ENCODE results near the gene CERS6. TPM values are rescaled to one million over a fixed set of nuclear protein-coding genes. Genes with fewer than 3 reads are reported as not detected.

The CERS6 gene
- total RNA-seq, 1 donor = 23.9 TPM

GRCh38 chr2:168436840-168437239, 19.2 kb upstream of the CERS6 start:
- Histone ChIP-seq H2AFZ (ENCODE audit: low read length) (no peak overlapping the region), H3K4me3 (ENCODE audit: insufficient read depth, low read length) (no peak overlapping the region), H3K36me3 (ENCODE audit: insufficient read depth, low read length) (no peaks in the 10 kb centered on the region), H3K27me3 (ENCODE audit: insufficient read depth, low read length) (peaks cover 8% of the 10 kb centered on the region), H3K79me2 (ENCODE audit: insufficient read depth, low read length) (no peaks in the 10 kb centered on the region), H3K4me2 (ENCODE audit: insufficient read depth, low read length) (no peak overlapping the region), H4K20me1 (ENCODE audit: insufficient read depth, low read length) (no peaks in the 10 kb centered on the region), H3K27ac (ENCODE audit: low read depth, low read length) (no peak overlapping the region), H3K9me3 (ENCODE audit: low read depth, low read length) (no peaks in the 10 kb centered on the region), H3K4me1 (ENCODE audit: insufficient read depth, low read length) (no peaks in the 10 kb centered on the region)
- no peak for TF ChIP-seq CTCF (IDR thresholded peaks at IDR 0.05; ENCODE audit: extremely low read depth, low read depth, low read length)
- DNase-seq (ENCODE audit: insufficient read length, low spot score, missing footprints) = no peak

- no peak overlapping the region for H3K4me2 ChIP-seq (ENCODE audit: insufficient read depth, low read length)
- H2AFZ ChIP-seq (ENCODE audit: low read length) = no peak overlapping the region
Measured at GRCh38 chr2:168438553-168438952, 17.5 kb upstream of the CERS6 start.

DNA sequence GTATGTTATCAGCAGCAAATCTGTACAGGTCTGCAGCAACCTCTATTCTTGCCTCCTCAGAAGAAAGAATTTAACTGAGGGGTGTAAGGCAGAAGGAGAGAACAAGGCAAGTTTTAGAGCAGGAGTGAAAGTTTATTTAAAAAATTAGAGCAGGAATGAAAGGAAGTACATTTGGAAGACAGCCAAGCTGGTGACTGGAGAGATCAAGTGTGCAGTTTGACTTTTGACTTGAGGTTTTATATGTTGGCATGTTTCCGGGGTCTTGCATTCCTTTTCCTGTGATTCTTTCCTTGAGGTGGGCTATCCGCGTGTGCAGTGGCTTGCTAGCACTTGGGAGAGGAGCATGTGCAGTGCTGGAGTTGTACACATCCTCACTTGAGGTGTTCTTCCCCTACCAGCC, 16.5 kb upstream of the CERS6 start:
- Histone ChIP-seq H3K79me2 (ENCODE audit: insufficient read depth, low read length) (no peaks in the 10 kb centered on the region), H3K4me3 (ENCODE audit: insufficient read depth, low read length) (no peak overlapping the region), H3K4me1 (ENCODE audit: insufficient read depth, low read length) (no peaks in the 10 kb centered on the region), H2AFZ (ENCODE audit: low read length) (no peak overlapping the region), H3K4me2 (ENCODE audit: insufficient read depth, low read length) (no peak overlapping the region), H4K20me1 (ENCODE audit: insufficient read depth, low read length) (no peaks in the 10 kb centered on the region), H3K27me3 (ENCODE audit: insufficient read depth, low read length) (peaks cover 5% of the 10 kb centered on the region), H3K36me3 (ENCODE audit: insufficient read depth, low read length) (no peaks in the 10 kb centered on the region), H3K27ac (ENCODE audit: low read depth, low read length) (no peak overlapping the region), H3K9me3 (ENCODE audit: low read depth, low read length) (no peaks in the 10 kb centered on the region)
- no peak for TF ChIP-seq CTCF (IDR thresholded peaks at IDR 0.05; ENCODE audit: extremely low read depth, low read depth, low read length)
- DNase-seq (ENCODE audit: insufficient read length, low spot score, missing footprints) = no peak

More at GRCh38 chr2:168438553-168438952, 17.5 kb upstream of the CERS6 start:
- peaks cover 5% of the 10 kb centered on the region for H3K27me3 ChIP-seq (ENCODE audit: insufficient read depth, low read length)
- no peak overlapping the region for H3K27ac ChIP-seq (ENCODE audit: low read depth, low read length)
- no peaks in the 10 kb centered on the region for H3K36me3 ChIP-seq (ENCODE audit: insufficient read depth, low read length)
- no peak for DNase-seq (ENCODE audit: insufficient read length, low spot score, missing footprints)
- H3K79me2 ChIP-seq (ENCODE audit: insufficient read depth, low read length) = no peaks in the 10 kb centered on the region
- TF ChIP-seq CTCF (IDR thresholded peaks at IDR 0.05; ENCODE audit: extremely low read depth, low read depth, low read length) = no peak
- no peaks in the 10 kb centered on the region for H3K4me1 ChIP-seq (ENCODE audit: insufficient read depth, low read length)
- no peaks in the 10 kb centered on the region for H3K9me3 ChIP-seq (ENCODE audit: low read depth, low read length)
- no peak overlapping the region for H3K4me3 ChIP-seq (ENCODE audit: insufficient read depth, low read length)
- H4K20me1 ChIP-seq (ENCODE audit: insufficient read depth, low read length) = no peaks in the 10 kb centered on the region

DNA sequence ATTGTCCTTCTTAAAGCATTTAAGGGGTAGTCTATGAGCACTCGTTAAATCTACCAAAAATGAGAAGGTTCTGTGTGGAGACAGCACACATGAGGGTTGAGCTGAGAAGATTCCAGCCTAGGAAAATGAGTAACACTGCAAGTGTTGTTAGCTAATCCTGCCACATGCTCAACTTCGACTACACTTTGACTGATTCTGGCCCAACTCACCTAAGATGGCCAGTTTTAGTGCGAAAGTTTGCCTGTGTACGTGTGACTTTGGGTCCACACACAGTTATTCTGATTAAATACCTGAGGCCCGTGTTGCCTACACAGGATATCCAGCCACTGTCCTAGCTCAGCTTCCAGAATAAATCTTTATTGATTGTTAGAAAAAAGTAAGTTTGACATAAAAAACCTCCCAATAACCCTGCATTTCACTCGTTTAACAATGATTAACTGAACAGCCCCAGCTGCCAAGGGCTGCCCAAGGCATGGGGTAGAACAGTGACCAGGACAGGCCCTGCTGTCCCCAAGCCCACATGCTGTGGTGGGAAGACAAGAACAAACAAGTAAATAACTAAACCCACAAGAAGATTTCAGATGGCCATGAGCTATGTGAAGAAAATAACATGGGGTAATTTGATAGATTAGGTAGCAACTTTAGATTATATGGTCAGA, 14.7 kb upstream of the CERS6 start:
- Histone ChIP-seq H3K36me3 (ENCODE audit: insufficient read depth, low read length) (no peaks in the 10 kb centered on the region), H3K4me3 (ENCODE audit: insufficient read depth, low read length) (no peak overlapping the region), H3K4me1 (ENCODE audit: insufficient read depth, low read length) (no peaks in the 10 kb centered on the region), H2AFZ (ENCODE audit: low read length) (no peak overlapping the region), H3K9me3 (ENCODE audit: low read depth, low read length) (no peaks in the 10 kb centered on the region), H3K4me2 (ENCODE audit: insufficient read depth, low read length) (no peak overlapping the region), H3K27ac (ENCODE audit: low read depth, low read length) (no peak overlapping the region), H4K20me1 (ENCODE audit: insufficient read depth, low read length) (no peaks in the 10 kb centered on the region), H3K27me3 (ENCODE audit: insufficient read depth, low read length) (peaks cover 5% of the 10 kb centered on the region), H3K79me2 (ENCODE audit: insufficient read depth, low read length) (no peaks in the 10 kb centered on the region)
- DNase-seq (ENCODE audit: insufficient read length, low spot score, missing footprints) = no peak
- no peak for TF ChIP-seq CTCF (IDR thresholded peaks at IDR 0.05; ENCODE audit: extremely low read depth, low read depth, low read length)

All from osteoblast (primary cell).